HG03469 (cell line): Measurements from ENCODE around the gene SLC25A33.
A peak's percentile ranks its signal among the peaks of the same experiment; 100 is the strongest.

Source experiments
- ATAC-seq: cut with Tn5 transposase; IDR thresholded peaks from one replicate; pipeline ENCODE4 v1.9.1; 2021; ENCODE audit warnings: mild to moderate bottlenecking, moderate library complexity, moderate number of reproducible peaks; ENCODE audit not compliant: unreplicated experiment

Gene SLC25A33

DNA sequence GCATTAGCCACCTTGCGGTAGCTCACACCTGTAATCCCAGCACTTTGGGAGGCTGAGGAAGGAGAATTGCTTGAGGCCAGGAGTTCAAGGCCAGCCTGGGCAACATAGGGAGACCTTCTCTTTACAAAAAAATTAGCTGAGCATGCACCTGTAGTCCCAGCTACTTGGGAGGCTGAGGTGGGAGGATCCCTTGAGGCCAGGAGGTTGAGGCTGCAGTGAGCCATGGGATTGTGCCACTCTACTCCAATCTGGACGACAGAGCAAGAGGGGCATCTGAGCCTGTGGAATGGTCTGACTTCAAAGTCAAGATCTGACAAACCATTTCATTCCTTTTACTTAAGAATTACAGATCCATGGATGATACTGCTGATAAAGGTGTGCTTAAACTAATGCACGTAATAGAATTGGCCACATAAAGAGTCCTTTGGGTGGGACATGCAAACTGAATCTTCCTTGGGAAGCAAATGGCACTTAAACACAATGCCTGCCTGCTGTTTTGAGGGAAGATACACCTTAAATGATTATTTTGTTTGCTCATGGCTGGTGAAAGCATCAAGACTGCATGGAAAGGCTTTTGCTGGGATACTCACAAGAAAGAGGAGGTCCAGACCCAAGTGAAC is 47.0 kb downstream of the SLC25A33 start:
- no peak for ATAC-seq

DNA sequence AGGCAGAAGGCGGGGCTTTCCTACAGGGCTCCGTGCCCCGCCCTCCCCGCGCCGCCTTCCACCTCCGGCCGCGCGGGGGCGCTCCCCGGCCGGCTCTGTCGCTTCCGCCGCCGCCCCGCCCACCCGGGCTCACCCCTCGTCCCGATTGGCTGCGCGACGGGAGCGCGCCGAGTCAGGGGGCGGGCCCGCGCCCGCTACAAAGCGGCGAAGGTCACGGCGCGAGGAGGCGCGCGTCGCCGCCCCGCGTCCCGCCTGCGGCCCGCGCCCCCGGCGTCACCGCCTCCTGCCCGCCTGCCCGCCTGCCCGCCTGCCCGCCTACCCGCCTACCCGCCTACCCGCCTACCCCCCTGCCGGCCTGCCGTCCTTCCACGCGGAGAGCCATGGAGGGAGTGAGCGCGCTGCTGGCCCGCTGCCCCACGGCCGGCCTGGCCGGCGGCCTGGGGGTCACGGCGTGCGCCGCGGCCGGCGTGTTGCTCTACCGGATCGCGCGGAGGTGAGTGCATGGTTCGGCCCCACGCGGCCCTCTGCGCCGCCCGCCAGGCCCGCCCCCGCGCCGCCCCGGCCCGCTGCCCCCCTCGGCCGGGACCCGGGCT is 49.4 kb downstream of the SLC25A33 start, which contains the start of gene TMEM201:
TSS of gene TMEM201 (plus strand) at position 361 of the 593 bp plus-strand sequence. CDS start at position 381, 20 bp downstream.
- peak; percentile 53 for ATAC-seq

DNA sequence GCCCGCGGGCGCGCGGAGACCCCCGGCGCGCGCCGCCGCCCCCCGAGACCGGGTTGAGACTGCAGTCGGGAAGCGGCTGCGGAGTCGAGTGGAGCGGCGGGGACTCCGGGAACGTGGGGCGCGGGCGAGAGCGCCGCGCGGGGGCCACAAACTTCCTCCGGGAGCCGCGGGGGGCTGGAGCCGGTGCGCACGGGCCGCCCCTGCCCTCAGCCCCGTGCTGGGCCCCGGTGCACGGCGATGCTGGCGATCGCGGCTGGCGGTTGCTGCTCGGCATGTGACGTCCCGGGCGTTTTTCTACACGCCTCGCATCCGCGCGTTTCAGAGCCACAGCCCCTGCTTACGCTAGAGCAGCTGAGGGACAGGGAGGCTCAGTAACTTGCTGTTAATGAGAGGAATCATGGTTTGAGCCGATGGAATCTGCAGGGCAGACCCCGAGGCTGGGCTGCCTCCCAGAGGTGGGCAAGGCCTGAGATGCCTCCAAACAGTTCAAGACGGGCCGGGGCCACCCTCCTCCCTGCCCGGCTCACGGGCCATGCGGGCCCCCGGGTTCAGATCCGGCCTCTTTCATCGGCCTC is 50.0 kb downstream of the SLC25A33 start:
- peak; percentile 5 for ATAC-seq

DNA sequence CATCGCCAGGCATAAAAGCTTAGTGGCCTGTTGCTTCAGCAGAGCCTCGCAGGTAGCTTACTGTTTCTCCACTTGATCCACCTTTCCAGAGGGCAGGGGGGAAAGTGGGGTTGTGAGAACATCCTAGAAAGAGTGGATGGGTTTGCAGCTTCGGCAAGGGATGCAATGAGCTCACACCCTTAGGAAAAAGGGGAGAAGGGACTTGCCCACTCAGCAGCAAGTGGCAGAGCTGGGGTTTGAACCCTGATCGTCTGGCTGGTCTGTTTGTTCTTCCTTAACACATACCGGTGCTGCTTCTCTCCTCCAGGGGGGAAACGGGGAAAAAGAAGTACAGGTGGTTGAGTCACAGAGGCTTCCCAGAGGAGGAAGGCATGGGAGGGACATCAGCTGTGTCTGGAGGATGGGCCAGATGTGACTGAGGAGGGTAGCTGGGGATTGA is 50.5 kb downstream of the SLC25A33 start:
- ATAC-seq = no peak

DNA sequence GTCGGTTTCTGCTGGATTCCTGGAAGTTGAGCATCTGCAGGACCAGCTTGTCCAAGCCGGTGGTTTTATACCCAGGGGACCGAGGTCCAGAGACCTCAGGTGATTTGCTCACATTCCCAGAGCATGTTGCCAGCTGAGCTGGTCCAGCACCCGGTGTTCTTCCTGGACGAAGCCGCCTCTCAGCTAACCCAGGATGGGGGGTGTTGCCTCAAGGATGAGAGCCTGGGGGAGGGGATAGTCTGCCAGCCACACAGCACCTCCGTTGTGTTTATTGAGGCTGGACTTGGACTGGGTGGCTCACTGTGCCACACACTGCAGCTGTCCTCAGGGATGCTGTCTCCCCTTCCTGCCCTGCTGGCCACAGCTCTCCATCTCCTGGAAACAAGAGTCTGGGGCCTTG is 50.9 kb downstream of the SLC25A33 start:
- ATAC-seq = no peak

DNA sequence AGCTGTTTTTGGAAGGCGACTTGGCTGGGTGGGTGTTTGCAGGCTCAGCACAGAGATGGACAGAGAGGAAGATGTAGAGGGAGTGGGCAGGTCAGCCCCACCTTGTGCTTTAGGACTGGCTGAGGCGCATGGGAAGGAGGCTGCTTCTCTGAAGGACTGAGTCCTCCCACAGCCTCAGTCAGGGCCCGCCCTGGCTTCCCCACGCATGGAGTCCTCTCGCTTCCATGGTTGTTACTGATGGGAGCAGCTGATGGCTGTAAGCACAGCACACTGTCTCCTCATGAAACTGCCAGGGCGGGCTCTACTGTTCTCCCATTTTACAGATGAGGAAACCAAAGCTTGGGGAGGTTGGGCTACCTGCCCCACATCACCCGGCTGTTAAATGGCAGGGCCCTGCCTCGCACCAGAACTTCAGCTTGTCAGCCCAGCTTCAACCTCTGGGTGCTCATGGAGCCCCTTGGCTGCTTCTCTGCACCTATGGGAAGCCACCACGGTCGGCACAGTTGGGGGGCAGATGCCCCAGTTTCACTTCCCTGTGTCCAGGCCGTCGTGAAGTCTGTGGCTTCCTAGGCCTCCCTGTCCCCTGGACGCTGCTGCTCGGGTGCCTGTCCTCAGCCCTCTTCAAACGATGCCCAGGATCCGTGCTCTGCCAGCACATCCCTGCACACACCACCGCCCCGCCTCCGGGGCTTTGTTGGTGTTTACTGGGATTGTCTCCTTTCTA is 51.8 kb downstream of the SLC25A33 start:
- ATAC-seq = no peak

DNA sequence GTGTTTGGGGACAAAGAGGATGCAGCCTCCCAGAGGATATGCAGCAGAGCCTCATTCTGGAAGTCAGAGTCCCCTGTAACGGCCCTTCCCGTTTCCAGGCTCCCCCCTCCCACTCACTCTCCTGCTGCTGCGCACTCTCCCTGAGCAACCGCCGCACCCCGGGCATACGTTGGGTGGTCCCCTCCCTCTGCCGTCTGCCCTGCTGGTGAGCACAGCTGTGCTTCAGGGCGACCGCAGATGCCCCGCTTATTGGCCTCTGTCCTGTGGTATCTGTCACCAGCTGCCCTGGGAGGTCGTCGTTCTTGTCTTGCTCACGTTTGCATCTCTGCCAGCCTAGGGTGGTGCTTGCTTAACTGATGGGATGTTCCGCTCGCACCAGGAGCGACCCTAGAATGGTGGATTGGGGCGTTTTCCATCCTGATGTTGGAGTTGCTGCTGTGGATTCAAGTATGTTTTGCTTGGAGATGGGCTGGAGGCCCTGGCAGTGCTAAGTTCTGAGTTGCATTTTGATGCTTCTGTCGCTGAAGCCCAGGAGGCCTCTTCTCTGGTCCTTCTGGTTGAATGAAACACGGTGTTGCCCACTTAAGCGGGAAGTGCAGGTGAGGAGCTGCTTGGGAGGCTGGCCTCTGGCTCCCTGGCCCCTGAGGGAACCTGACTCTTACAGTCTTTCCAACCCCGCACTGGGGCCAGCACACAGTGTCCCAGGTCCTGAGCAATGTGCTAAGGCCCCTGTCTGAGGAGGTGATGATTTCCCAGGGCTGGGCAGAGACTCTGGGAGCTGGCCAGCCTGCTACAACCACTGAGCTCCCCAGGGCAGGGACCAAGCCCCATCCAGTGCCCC is 52.6 kb downstream of the SLC25A33 start:
- no peak for ATAC-seq

DNA sequence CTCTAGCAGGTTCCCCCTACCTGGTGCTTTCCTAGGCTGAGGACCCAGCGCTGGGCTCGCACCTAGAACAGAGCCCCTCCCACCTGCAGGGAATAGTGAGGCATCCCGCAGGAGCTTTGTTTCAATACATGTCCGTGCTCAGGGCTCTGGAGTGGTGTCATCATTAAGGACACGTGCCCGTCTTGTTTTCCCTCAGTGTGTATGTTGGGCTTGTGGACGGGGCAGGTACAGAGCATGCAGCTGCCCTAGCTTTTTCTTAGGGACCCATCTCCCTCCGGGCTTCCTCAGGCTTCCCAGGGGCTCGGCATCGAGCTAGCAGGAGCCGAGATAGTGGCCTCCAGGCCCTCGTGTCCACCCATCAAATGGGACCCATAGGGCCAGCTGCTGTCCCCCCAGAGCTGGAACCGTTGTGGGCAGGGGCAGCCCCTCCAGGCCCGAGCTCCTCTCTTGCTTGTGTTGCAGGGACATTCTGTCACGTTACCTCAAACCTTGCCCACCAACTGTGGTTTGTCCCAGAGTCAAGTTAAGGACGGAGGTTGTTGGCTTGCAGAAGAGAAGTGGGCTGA is 53.3 kb downstream of the SLC25A33 start:
- ATAC-seq = no peak

DNA sequence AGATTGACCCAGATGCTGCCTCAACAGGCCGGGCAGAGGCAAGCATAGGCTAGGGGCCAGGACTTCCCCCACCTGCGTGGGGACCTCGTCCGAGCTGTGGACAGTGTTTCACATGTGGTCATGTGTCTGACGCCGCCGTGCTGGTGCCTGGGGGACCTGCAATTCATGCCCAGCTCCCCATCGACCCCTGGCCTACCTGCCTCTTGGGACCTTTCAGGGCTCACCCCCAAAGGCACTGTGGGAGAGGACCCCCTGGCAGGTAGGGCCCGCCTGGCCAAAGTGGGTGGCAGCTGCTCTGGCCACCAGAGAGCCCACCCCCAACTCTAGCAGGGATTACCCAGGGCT is 53.9 kb downstream of the SLC25A33 start:
- ATAC-seq = no peak

DNA sequence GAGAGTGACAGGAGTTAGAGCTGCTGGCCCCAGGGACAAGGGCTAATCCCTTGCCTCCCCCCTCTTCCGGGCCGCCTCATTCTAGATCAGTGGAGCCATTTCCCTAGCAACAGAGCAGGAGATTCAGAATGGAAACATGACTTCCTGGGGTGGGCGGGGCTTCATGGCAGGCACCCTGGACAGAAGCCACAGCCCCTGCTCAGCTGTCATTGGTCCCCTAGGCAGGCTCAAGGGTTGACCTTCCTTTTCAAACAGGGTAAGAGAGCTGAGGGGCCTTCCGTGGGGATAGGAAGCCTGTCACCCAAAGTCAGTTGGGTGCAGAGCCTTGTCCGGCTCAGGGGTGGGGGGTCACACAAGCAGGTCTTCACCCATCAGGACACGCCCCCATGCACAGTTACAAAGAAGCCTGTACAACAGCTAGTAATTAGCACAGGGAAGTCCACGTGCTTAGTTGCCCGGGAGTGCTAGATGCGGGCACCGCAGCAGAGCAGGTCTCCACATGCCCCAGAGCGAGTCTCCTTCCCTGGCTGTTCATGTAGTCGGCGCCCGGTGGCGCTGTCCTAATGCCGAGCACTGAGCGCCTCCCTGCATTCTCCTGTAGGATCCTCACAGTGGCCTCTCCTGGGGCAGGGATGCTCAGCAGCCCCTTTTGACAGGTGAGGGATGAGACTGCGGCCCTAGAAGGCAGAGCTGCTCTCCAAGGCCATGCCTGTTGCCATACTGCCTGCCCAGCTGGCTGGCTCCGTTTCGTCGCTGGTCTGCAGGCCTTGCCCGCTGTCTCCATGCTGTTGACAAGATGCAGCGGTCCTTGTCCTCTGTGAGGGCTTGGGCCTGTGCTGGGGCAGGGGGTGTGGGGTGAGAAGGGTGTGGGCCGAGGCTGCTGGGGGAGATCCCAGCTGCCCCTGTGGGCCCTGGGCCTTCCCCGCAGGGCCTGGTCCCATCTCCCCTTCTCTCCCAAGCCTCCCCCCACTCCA is 54.5 kb downstream of the SLC25A33 start:
- ATAC-seq = no peak

DNA sequence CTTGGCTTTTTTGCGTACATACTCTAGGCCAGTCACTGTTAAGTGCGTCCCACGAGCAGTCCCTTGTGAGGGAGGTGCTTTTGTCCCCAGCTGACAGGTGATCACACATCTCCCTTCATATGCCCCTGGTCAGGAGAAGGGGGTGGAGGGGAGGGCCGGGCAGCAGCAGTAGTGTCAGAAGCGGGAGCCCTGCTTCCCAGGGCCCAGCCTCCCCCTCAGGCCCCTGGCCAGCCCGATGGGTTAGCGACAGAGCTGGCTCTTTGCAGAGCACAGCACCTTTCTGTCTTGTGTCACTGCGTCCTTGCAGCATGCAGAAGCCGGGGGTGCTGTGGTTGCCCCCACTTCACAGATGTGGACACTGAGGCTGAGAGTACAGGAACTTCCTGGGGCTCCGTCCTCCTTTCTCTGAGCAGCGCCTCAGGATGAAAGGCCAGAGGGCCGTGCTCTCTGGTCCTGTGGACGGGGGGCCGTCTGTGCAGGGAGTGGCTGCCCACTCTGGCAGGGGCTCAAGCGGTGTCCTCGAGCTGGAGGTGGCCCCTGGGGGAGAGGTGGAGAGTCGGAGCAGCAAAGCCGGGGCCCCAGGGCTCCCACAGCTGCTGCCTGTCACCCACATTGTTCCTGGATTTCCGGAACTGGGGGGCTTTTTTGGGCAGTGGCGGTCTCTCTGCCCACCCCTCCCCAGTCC is 55.3 kb downstream of the SLC25A33 start:
- ATAC-seq = no peak

DNA sequence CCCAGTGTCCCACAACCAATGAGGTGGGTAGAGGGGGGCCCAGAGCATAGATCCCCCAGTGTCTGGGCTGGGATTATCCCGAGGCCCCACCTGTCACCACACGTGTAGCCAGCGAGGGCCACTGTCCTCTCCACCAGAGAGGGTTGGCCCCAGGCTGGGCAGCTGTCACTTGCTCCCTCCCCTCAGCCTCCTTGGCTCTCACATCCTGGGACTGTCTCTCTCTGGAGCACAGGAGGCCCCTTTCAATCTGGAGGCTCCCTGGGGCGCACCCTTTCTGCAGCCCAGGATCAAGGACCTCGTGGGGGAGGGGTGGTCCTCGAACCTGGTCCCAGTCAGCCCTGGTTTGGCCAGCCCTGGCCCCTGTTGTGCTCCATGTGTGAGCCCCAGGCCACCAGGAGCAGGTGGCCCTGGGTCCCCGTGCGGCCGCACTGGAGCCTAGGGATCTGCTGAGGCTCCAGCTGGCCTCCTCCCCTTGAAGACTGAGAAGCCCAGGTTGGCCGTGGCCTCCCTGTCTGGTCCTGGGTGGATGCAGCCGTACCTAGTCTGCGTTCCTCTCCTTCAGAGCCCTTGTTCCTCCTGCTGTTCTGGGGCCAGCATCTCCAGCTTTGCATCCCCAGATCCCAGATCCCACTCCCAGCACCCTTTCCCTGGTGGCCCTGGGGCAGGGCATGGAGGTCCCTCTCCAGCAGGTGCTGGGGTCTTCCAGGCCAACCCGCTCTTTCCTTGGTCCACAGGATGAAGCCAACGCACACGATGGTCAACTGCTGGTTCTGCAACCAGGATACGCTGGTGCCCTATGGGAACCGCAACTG is 56.1 kb downstream of the SLC25A33 start:
- no peak for ATAC-seq

DNA sequence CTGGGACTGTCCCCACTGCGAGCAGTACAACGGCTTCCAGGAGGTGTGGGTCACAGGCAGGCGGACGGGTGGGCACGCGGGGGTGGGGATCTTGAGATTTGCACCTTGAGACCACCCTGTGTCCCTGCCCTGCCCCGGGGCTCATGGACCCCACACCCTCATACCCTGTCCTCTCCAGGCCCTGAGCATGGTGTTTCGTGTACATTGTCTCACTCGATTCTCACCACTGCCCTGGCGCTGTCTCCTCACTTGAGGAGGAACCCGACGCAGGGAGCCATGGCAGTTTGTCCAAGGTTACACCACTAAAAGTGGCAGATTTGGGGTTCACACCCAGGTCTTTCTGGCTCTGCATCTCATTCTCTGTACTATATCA is 56.7 kb downstream of the SLC25A33 start:
- ATAC-seq = no peak

DNA sequence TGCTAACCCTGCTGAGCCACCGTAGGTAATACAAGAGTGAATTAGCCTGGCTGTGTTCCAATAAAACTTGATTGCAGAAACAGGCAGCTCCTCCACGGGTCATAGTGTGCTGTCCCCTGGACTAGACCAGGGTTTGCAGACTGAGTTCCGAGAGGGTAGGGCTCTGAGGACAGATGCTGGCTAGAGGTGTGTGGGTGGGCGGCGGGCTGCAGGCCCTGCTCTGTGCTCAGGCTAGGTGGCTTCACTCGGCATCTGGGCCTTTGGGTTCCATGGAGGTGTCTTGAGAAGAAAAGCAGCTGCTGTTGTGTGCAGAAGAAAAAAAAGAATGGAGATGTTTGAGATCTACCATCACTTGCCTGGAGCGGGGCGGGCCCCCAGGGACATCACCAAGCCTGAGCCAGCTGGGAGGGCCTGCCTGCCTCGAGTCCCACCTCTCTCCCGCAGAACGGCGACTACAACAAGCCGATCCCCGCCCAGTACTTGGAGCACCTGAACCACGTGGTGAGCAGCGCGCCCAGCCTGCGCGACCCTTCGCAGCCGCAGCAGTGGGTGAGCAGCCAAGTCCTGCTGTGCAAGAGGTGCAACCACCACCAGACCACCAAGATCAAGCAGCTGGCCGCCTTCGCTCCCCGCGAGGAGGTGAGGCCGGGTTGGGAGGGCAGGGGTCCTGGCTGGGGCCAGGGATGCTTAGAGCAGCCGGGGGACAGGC is 57.3 kb downstream of the SLC25A33 start:
- ATAC-seq = no peak

DNA sequence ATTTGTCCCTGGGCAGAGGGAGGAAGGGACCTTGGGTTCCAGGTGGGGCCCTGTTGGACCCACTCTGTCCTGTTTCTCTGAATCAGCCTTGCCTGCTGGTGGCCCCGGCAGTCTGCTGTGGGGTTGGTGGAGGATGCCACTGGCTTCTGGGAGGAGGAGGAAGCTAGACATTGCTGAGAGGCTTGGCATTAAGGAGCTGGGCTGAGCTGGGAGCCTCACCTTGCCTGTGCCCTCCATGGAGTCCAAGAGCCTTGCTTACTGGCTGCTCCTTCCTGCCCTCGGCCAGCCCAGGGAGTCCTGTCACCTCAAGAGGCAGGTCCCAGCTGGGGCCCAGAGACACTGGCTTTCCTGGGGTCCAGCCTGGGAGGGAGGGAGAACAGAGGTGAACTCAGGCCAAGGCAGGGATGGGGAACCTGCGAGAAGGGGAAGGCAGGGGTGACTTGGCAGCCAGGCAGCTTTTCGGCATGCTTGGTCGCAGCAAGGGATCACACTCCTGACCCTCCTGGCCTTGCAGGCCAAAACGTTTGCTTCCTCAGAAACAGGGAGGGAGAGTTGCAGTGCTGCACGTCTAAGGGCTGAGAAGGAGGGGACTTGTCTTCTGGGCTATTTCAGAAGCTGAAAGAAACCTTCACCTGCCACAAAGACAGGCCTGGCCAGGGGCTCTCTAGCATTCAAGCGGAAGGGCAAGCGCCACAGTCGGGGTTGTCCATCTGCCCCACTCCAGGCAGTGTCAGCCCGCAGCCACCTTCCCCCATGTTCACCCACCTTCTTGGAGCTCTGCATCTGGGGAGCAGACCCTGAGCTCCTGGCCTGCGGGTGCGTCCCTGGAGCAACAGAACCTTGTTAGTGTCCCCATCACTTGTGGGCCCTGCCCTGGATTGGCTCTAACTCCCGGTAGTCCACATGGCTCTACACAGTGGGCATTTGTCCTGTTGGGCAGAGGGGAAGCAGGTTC is 58.4 kb downstream of the SLC25A33 start:
- no peak for ATAC-seq

DNA sequence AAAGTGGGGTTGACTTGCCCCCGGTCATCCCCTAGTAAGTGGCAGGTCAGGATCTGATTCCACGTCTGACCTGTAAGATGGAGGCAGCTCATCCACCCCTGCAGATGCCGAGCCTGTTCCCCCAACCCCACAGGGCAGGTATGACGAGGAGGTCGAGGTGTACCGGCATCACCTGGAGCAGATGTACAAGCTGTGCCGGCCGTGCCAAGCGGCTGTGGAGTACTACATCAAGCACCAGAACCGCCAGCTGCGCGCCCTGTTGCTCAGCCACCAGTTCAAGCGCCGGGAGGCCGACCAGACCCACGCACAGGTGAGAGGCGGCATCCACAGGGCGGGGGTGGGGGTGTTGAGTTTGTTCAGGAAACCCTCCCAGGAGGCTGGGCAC is 59.0 kb downstream of the SLC25A33 start:
- ATAC-seq = no peak
